Ishikawa (cell line): ENCODE results near the gene CAMTA1.

Experiments
- CEBPB ChIP-seq: IDR thresholded peaks from 2 replicates; pipeline ENCODE4 v1.6.1; 2012
- CREB1 ChIP-seq: IDR thresholded peaks from 2 replicates; pipeline ENCODE4 v1.6.1; 2012; ENCODE audit warnings: low read depth
- EGR1 ChIP-seq: IDR thresholded peaks from 2 replicates; pipeline ENCODE4 v1.6.1; 2012
- EP300 ChIP-seq: IDR thresholded peaks from 2 replicates; pipeline ENCODE4 v1.6.1; 2012; ENCODE audit warnings: borderline replicate concordance
- FOXM1 ChIP-seq: IDR thresholded peaks from 2 replicates; pipeline ENCODE4 v1.6.1; 2012; ENCODE audit warnings: low read depth, borderline replicate concordance
- MAX ChIP-seq: IDR thresholded peaks from 2 replicates; pipeline ENCODE4 v1.6.1; 2012
- NFIC ChIP-seq: IDR thresholded peaks from 2 replicates; pipeline ENCODE4 v1.6.1; 2012
- RAD21 ChIP-seq: IDR thresholded peaks from 2 replicates; pipeline ENCODE4 v1.6.1; 2012; ENCODE audit warnings: low read depth
- REST ChIP-seq: IDR thresholded peaks from 2 replicates; pipeline ENCODE4 v1.6.1; 2012; ENCODE audit warnings: low read depth, mild to moderate bottlenecking
- TAF1 ChIP-seq: IDR thresholded peaks from 2 replicates; pipeline ENCODE4 v1.6.1; 2012; ENCODE audit warnings: low read depth, mild to moderate bottlenecking
- TCF12 ChIP-seq: IDR thresholded peaks from 2 replicates; pipeline ENCODE4 v1.6.1; 2012; ENCODE audit warnings: low read depth
- TEAD4 ChIP-seq: IDR thresholded peaks from 2 replicates; pipeline ENCODE4 v1.6.1; 2012
- USF1 ChIP-seq: IDR thresholded peaks from 2 replicates; pipeline ENCODE4 v1.6.1; 2012
- YY1 ChIP-seq: IDR thresholded peaks from 2 replicates; pipeline ENCODE4 v1.6.1; 2012; ENCODE audit warnings: low read depth
- ZBTB7A ChIP-seq: IDR thresholded peaks from 2 replicates; pipeline ENCODE4 v1.6.1; 2012; ENCODE audit warnings: low read depth

The CAMTA1 gene

GRCh38 chr1:7656557-7657215 is 871.4 kb downstream of the CAMTA1 start:
- TF ChIP-seq ZBTB7A (no peak), CEBPB (no peak), USF1 (no peak), REST (no peak), TEAD4 (no peak), YY1 (no peak), TAF1 (no peak), NFIC (no peak), RAD21 (no peak), MAX (no peak), CREB1 (no peak), EP300 (no peak), TCF12 (no peak)

- no peak for TF ChIP-seq TCF12
- 0 out of 2 replicates have a peak, but pooled peaks have one; percentile 17 for TF ChIP-seq USF1
Measured at GRCh38 chr1:7657287-7658016, 872.2 kb downstream of the CAMTA1 start.

- TF ChIP-seq EGR1: no peak
- no peak for TF ChIP-seq MAX
- no peak for TF ChIP-seq CREB1
- no peak for TF ChIP-seq FOXM1
- no peak for TF ChIP-seq USF1
- TF ChIP-seq YY1: no peak
- no peak for TF ChIP-seq EP300
- no peak for TF ChIP-seq CEBPB
- TF ChIP-seq TCF12: no peak
- TF ChIP-seq TEAD4: no peak
- TF ChIP-seq NFIC: no peak
- TF ChIP-seq REST: no peak
- TF ChIP-seq TAF1: no peak
- TF ChIP-seq ZBTB7A: no peak
- TF ChIP-seq RAD21: no peak
Measured at GRCh38 chr1:7658099-7658498, 872.8 kb downstream of the CAMTA1 start.

GRCh38 chr1:7659514-7659913 is 874.3 kb downstream of the CAMTA1 start:
- TF ChIP-seq MAX: no peak
- no peak for TF ChIP-seq EP300

- TF ChIP-seq TEAD4: no peak
- TF ChIP-seq USF1: no peak
- no peak for TF ChIP-seq CEBPB
- TF ChIP-seq TAF1: no peak
Measured at GRCh38 chr1:7663451-7664146, 878.3 kb downstream of the CAMTA1 start.
